Dedifferentiated amniotic fluid mesenchymal stem cell (primary cell): ENCODE data around the gene SGK1.
"Not testable (repeated sequence)": the region's sequence is repeated elsewhere in the genome, so short reads cannot be mapped to it uniquely, and the experiment has no call there.

Experiments
- DNase-seq: peaks from one replicate; pipeline ENCODE4 v3.0.0-alpha.2; 2016; ENCODE audit errors: extremely low spot score

The SGK1 gene

GRCh38 chr6:134190883-134191282 lies 127.0 kb downstream of the SGK1 start:
- DNase-seq: no peak

- no peak for DNase-seq
Measured at GRCh38 chr6:134187751-134188150, 130.2 kb downstream of the SGK1 start.

- DNase-seq: no peak
Measured at GRCh38 chr6:134187154-134187553, 130.8 kb downstream of the SGK1 start.

- no peak for DNase-seq
Measured at GRCh38 chr6:134186355-134186754, 131.6 kb downstream of the SGK1 start.

GRCh38 chr6:134185277-134185676 lies 132.6 kb downstream of the SGK1 start:
- DNase-seq: no peak

GRCh38 chr6:134183844-134184243 lies 134.1 kb downstream of the SGK1 start:
- DNase-seq: no peak

GRCh38 chr6:134182528-134182927 lies 135.4 kb downstream of the SGK1 start:
- DNase-seq: no peak

GRCh38 chr6:134181726-134182125 lies 136.2 kb downstream of the SGK1 start:
- not testable (repeated sequence) for DNase-seq

- DNase-seq: not testable (repeated sequence)
Measured at GRCh38 chr6:134181251-134181650, 136.7 kb downstream of the SGK1 start.

GRCh38 chr6:134180540-134180939 lies 137.4 kb downstream of the SGK1 start:
- not testable (repeated sequence) for DNase-seq

- DNase-seq: peak; percentile 93
Measured at GRCh38 chr6:134178161-134179044, 139.5 kb downstream of the SGK1 start.

- peak; percentile 43 for DNase-seq
Measured at GRCh38 chr6:134177753-134178160, 140.2 kb downstream of the SGK1 start.

GRCh38 chr6:134177236-134177635 lies 140.7 kb downstream of the SGK1 start:
- no peak for DNase-seq

GRCh38 chr6:134176264-134176975 lies 141.5 kb downstream of the SGK1 start:
- no peak for DNase-seq

- peak; percentile 47 for DNase-seq
Measured at GRCh38 chr6:134175532-134176263, 142.2 kb downstream of the SGK1 start.

GRCh38 chr6:134174672-134175531 lies 143.0 kb downstream of the SGK1 start:
- DNase-seq: peak; percentile 70

GRCh38 chr6:134173936-134174671 lies 143.8 kb downstream of the SGK1 start:
- peak; percentile 85 for DNase-seq

GRCh38 chr6:134173366-134173725 lies 144.6 kb downstream of the SGK1 start:
- no peak for DNase-seq

- no peak for DNase-seq
Measured at GRCh38 chr6:134172706-134173365, 145.1 kb downstream of the SGK1 start.
